Smooth muscle cell (in vitro differentiated cells): ENCODE data around the gene RPS6KA5. TPM values are rescaled to one million over a fixed set of nuclear protein-coding genes. Genes with fewer than 3 reads are reported as not detected.

Experiments
- DNase-seq: peaks from one replicate; lab custom pipeline; 2025; ENCODE audit not compliant: unreplicated experiment; lab: John Stamatoyannopoulos, UW
- H2AFZ ChIP-seq: fragments of 200-600 bp; sonication (generic); 2 replicates; pipeline ENCODE4 v1.6.0; 2016; ENCODE audit warnings: antibody characterized with exemption, low read depth, mild to moderate bottlenecking
- H3F3A ChIP-seq: fragments of 200-600 bp; sonication (generic); 2 replicates; pipeline ENCODE4 v1.6.0; 2017; ENCODE audit warnings: antibody characterized with exemption, low read depth
- H3K27ac ChIP-seq: fragments of 200-600 bp; sonication (generic); 2 replicates; pipeline ENCODE4 v1.5.1; 2016; ENCODE audit warnings: low read depth, mild to moderate bottlenecking
- H3K27me3 ChIP-seq: fragments of 200-600 bp; sonication (generic); 2 replicates; pipeline ENCODE4 v1.6.1; 2016; ENCODE audit warnings: low read depth, mild to moderate bottlenecking
- H3K36me3 ChIP-seq: fragments of 200-600 bp; sonication (generic); 2 replicates; pipeline ENCODE4 v1.5.1; 2016; ENCODE audit warnings: low read depth
- H3K4me1 ChIP-seq: fragments of 200-600 bp; sonication (generic); 2 replicates; pipeline ENCODE4 v1.5.1; 2016; ENCODE audit warnings: low read depth
- H3K4me2 ChIP-seq: fragments of 200-600 bp; sonication (generic); 2 replicates; pipeline ENCODE4 v1.6.0; 2016; ENCODE audit warnings: mild to moderate bottlenecking
- H3K4me3 ChIP-seq: fragments of 200-600 bp; sonication (generic); 2 replicates; pipeline ENCODE4 v1.5.1; 2016; ENCODE audit warnings: mild to moderate bottlenecking
- H3K79me2 ChIP-seq: fragments of 200-600 bp; sonication (generic); 2 replicates; pipeline ENCODE4 v1.6.0; 2016; ENCODE audit warnings: low read depth, mild to moderate bottlenecking
- H3K9ac ChIP-seq: fragments of 200-600 bp; sonication (generic); 2 replicates; pipeline ENCODE4 v1.6.0; 2016; ENCODE audit warnings: low read depth
- H3K9me3 ChIP-seq: fragments of 200-600 bp; sonication (generic); replicated peaks from 2 replicates; pipeline ENCODE4 v1.5.1; 2016; ENCODE audit warnings: low read depth
- H4K20me1 ChIP-seq: fragments of 200-600 bp; sonication (generic); 2 replicates; pipeline ENCODE4 v1.6.0; 2016; ENCODE audit warnings: low read depth
- CTCF ChIP-seq: fragments of 200-600 bp; sonication (generic); IDR thresholded peaks from 2 replicates; pipeline ENCODE4 v1.5.1; 2017; ENCODE audit warnings: borderline replicate concordance, mild to moderate bottlenecking, antibody characterized with exemption; ENCODE audit not compliant: insufficient read depth, poor library complexity, severe bottlenecking
- WGBS: methylation state at CpG from one replicate; pipeline ENCODE4 v1.1.7; 2016; ENCODE audit warnings: low lambda C conversion rate; 5-methylcytosine and 5-hydroxymethylcytosine counted together
- polyA plus RNA-seq: library from polyadenylated mRNA; unstranded; fragments of >200 nt; fragmentation: Nextera tagmentation; extraction: Ambion mirVana; gene quantifications from 2 replicates; pipeline ENCODE4 v1.2.1, GENCODE V29; 2016
- total RNA-seq: library from RNA; depleted of rRNA; stranded (reverse); fragments of >200 nt; gene quantifications from 2 replicates; pipeline ENCODE4 v1.2.3, GENCODE V29; 2014

Gene RPS6KA5
- total and polyA plus RNA-seq, 2 experiments from 2014 or later = 1.0 to 1.5 TPM

GRCh38 chr14:90813442-90813841 is 247.0 kb downstream of the RPS6KA5 start:
- H3K9ac ChIP-seq = no peak overlapping the region
- peaks cover 5% of the 10 kb centered on the region for H3K4me1 ChIP-seq
- no peaks in the 10 kb centered on the region for H3K27me3 ChIP-seq
- no peak overlapping the region for H2AFZ ChIP-seq
- peaks cover 40% of the 10 kb centered on the region for H4K20me1 ChIP-seq
- 95% methylated on average over 5 of the region's 5 CpGs for WGBS
- no peak for TF ChIP-seq CTCF
- H3K79me2 ChIP-seq = peaks cover 38% of the 10 kb centered on the region
- H3K36me3 ChIP-seq = no peaks in the 10 kb centered on the region
- H3K4me3 ChIP-seq = no peak overlapping the region
- no peak overlapping the region for H3K4me2 ChIP-seq
- no peaks in the 10 kb centered on the region for H3F3A ChIP-seq
- no peak overlapping the region for H3K27ac ChIP-seq
- no peak for DNase-seq
- H3K9me3 ChIP-seq = no peaks in the 10 kb centered on the region

GRCh38 chr14:90812109-90812508 is 248.3 kb downstream of the RPS6KA5 start:
- Histone ChIP-seq H3K4me2 (no peak overlapping the region), H3K9me3 (no peaks in the 10 kb centered on the region), H3K4me1 (peaks cover 5% of the 10 kb centered on the region), H3K9ac (no peak overlapping the region), H3K4me3 (no peak overlapping the region), H3F3A (no peaks in the 10 kb centered on the region), H3K27me3 (no peaks in the 10 kb centered on the region), H3K27ac (no peak overlapping the region), H3K79me2 (peaks cover 46% of the 10 kb centered on the region), H2AFZ (no peak overlapping the region), H4K20me1 (peaks cover 54% of the 10 kb centered on the region), H3K36me3 (no peaks in the 10 kb centered on the region)
- no peak for DNase-seq
- 97% methylated on average over 5 of the region's 5 CpGs for WGBS
- no peak for TF ChIP-seq CTCF

GRCh38 chr14:90811641-90812040 is 248.8 kb downstream of the RPS6KA5 start:
- Histone ChIP-seq H3K4me3 (no peak overlapping the region), H3K36me3 (no peaks in the 10 kb centered on the region), H3K9ac (no peak overlapping the region), H3K79me2 (peaks cover 46% of the 10 kb centered on the region), H3K9me3 (no peaks in the 10 kb centered on the region), H3K27ac (no peak overlapping the region), H2AFZ (no peak overlapping the region), H3K4me2 (no peak overlapping the region), H3K27me3 (no peaks in the 10 kb centered on the region), H3F3A (no peaks in the 10 kb centered on the region), H4K20me1 (peaks cover 58% of the 10 kb centered on the region), H3K4me1 (peaks cover 5% of the 10 kb centered on the region)
- no peak for TF ChIP-seq CTCF
- no peak for DNase-seq
- WGBS = 86% methylated on average over 10 of the region's 10 CpGs

GRCh38 chr14:90810806-90811205 is 249.6 kb downstream of the RPS6KA5 start:
- peaks cover 5% of the 10 kb centered on the region for H3K4me1 ChIP-seq
- DNase-seq = no peak
- H3K9me3 ChIP-seq = no peaks in the 10 kb centered on the region
- no peak overlapping the region for H2AFZ ChIP-seq
- no peak overlapping the region for H3K4me3 ChIP-seq
- no peak overlapping the region for H3K27ac ChIP-seq
- no peak overlapping the region for H3K4me2 ChIP-seq
- peaks cover 46% of the 10 kb centered on the region for H3K79me2 ChIP-seq
- no peaks in the 10 kb centered on the region for H3K27me3 ChIP-seq
- no peak overlapping the region for H3K9ac ChIP-seq
- no peaks in the 10 kb centered on the region for H3K36me3 ChIP-seq
- WGBS = 96% methylated on average over 5 of the region's 5 CpGs
- TF ChIP-seq CTCF = no peak
- no peaks in the 10 kb centered on the region for H3F3A ChIP-seq
- H4K20me1 ChIP-seq = peaks cover 59% of the 10 kb centered on the region
